Daoy (cell line): Measurements from ENCODE around the gene PTPN5. TPM values are rescaled to one million over a fixed set of nuclear protein-coding genes. Genes with fewer than 3 reads are reported as not detected.

Experiments
- DNase-seq: peaks from one replicate; pipeline ENCODE4 v3.0.0-alpha.2; 2015; ENCODE audit warnings: low read depth
- total RNA-seq: library from RNA; depleted of rRNA; stranded (reverse); fragments of >200 nt; shearing (Covaris generic); gene quantifications from 2 replicates; pipeline ENCODE4 v1.2.3, GENCODE V29; 2014

The PTPN5 gene
- total RNA-seq, 1 experiment from 2014 or later = 0.29 TPM

DNA sequence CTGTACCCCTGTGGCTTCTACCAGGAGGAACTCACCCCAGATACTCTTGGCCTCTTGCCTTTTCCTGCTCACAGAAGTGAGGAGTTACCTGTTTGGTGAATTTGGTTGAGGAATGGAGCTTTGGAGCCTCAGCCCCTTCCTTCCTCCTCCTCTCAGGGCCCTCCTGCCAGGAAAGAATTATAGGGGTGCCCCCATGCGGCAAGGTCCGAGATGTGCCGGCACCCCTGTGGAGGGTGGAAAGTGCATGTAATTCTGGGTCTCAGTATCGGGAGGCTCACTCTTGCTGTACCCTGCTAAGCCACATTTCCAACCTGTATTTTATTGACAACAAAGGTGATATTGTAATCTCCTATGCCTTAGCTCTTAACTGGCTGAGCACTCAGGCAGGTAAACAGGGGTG lies 51.9 kb downstream of the PTPN5 start:
- no peak for DNase-seq

DNA sequence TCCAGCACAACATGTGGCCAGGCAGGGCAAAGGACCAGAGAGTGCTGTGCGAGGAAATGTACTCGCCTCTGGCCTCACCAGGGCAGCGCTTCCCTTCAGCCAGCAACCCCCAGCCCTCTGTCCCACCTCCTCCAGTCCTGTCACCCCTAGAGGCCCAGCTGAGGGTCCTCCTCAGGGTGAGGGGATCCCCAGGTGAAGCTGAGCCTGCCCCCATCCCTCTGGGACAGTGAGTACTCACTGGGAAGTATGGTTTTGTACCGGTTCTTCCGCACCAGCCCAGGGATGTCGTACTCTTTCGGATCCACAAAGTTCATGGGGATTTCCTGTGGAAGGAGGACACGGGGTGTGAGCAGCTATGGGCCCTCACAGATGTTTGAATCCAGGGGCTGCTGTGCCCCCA lies 54.0 kb downstream of the PTPN5 start:
- DNase-seq = no peak

DNA sequence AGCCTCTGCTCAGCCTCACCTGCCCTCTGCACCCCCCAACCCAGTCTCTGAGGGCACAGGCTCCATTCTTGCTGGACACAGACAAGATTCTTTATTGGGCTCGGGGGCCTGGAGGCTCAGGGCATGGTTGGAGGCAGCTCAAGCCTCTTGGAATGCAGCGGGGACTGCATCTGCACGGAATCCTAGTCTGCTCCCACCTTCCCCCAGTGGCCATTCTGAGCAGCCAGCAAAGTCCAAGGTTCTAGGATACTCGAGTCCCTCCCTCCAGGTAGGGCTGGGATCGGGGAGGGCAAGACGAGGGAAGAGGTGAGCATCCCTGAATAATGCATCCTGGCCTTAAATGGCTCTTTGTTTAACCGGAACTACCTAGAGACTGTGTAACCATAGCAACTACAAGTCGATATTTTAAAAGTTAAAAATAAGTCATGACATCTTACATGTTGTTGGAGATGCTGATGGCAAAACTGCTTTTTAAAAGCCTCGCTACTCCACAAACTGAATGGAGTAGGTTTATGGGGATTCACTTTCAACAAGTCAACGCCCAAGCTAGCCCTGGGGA lies 54.9 kb downstream of the PTPN5 start:
- DNase-seq = no peak

DNA sequence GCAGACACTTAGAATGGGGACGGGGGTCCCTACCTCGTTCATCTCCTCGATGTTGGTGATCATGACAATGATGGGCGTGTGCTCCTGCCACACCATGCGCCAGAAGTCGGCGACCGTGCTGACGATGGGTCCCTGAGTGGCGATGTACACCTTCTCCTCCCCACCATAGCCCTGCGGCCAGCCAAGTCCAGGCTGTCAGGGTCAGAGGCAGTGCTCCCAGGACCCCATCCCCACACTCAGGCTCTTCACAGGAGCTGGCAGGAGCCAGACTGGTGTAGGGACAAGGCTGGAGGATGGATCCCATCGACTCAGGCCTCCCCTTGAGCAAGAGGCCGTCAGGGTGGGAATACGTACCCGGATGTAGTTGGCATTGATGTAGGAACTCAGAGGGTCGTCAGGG lies 58.4 kb downstream of the PTPN5 start:
- DNase-seq = no peak

DNA sequence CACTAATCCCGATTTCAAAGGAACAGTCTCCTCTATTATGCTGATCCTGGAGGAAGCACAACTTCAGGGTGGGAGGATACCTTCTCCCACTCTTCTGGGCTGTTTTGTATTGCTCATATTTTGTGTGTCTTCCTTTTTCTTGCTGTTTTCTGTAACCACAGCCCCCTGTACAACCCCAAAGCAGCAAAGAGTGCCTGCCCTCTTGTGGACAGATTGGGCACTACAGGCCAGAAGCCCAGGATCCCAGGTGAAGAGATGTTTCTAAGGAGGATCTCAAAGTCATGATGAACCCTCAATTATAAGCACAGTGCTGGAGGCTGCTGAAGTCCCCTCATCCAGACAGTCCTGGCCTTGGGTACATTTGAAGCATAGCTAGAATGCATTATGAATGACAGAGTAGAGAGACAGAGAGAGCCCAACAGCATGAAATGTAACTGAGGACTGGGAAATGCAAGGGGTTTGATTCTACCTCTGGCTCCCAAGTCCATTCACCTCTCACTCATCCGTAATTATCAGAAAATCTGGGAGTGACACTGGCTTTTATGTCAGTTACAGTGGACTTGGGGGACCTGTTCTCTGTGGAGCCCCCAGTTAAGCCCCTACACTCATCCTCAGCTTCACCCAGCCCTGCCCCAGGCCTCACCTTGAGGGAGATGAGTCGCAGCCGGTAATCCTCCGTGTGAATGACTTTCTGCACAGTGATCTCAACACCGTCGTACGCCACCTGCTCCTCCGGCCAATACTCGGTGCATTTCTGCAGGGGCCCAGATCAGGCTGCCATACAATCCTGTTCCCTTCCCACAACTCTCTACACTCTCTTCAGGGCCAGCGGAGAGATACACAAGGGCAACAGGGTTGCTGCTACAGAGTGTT lies 59.4 kb downstream of the PTPN5 start:
- DNase-seq = peak; percentile 40

DNA sequence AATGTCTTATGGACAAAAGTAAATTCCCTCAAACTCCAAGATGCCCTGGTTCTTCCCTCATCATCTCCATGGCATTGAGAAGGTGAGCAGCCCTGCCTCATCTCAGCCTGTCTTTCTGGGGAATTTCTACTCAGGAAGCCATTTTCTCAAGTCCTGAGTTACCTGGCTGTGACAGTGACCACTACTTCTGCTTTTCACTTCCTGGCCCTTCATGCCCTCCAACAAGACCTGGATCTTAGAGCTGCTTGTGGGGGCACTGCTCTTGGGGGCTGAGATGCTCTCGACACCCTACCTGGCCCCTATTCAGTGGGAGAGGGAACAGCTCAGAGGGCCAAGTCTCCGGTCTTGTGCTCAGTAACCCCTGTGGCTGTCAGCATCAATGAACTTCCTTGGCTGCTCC lies 60.2 kb downstream of the PTPN5 start:
- no peak for DNase-seq

DNA sequence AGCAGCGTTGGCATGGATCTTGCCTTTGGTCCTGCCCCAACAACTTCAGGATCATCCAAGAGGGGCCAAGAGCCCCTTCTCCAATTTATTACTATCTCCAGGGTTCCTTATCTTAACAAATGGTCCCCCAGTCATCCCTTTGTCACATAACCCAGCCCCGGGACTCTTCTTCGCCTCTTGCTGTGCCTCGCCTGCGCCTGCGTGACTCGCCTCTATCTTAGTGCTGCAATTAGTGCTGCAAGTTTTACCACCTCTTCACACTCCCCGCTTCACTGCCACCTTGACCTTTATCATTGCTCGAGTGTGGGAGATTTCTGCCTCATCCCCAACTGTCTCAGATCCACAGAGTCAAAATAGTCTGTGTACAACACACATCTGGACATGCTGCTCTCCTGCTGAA lies 61.6 kb downstream of the PTPN5 start:
- no peak for DNase-seq

DNA sequence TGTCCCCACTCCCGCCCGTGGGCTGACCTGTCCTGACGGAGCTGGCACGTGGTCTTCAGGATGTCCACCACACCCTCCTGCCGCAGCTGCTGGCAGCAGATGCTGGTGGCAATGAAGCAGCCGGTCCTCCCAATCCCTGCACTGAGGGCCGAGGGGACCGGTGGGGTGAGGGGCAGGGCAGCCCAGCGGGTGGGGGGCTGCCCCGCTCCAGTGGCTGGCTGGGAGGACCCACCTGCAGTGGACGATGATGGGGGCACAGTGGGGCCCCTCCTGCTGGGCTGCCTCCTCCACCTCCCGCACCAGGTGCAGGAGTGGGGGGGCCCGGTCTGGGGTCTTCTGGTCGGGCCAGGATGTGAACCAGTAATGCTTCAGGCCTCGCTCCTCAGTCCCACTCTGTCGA lies 62.2 kb downstream of the PTPN5 start:
- no peak for DNase-seq

DNA sequence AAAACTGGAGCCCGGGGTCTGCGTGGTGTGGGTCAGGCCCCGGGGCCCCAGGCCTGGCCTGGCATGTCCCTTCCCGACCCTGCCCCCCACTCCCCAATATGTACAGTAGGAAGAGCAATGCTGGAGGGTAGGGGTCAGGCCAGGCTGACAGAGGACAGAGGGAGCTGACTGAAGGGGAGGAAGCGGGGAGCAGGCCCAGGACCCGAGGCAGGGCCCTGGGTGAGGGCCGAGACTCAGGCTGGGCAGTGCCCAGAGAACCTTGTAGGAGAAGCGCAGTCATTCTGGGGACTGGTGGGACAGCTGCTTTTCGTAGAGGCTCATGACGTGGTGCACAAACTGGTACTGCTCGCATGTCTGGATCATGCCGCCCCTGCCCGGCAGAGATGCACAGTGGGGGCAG lies 62.9 kb downstream of the PTPN5 start:
- no peak for DNase-seq

DNA sequence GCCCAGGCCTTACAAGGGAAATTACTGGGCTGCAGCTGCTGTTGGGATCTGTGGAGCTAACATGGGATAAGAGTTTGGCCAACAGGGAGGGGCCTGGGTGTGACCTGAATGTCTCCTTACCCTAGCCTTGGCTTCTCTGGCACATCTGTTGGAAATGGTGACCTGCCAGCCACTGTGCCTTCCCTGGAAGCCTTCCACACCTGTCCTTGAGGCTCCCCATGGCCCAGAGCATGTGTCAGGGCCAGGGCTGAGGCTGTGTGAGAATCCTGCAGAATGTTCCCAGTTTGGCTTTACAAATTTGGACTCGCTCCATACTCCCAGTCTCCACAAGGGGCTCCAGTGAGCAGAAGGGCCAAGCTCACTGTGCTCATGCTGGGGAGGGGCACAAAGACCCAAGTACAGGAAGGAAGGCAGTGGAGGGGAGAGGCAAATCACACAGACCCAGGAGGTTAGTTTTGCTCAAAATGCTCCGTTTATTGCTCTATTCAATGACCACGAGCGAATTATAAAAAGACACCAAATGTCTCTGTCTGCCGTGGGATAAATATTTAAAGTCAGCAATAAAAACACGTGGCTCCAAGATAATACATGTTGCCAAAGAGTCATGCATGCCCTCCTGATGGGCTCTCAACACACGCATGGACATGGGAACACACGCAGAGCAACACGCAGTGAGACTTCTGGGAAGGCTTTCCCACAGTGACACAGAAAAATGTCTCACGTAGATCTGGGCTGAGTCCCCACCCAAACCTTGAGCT lies 63.9 kb downstream of the PTPN5 start:
- peak; percentile 48 for DNase-seq

DNA sequence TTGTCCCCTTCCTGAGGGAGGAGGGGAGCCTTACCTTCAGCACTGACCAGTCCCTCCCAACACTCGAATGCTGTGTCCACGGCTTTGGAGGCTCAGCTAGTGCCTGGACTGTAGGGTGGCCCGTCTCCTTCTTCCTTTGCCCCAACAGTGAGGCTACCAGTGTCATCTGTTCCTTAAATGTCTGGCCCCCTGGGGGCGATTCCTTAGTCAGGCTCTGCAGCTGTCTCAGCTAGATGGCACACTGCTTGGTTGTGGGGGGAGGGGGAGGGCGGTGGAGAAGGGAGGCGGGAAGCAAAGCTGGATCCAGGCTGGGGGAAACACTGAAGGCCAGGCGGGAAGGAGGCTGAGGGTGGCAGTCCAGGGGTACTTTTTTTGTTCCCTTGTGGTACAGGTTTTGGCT lies 65.6 kb downstream of the PTPN5 start, which contains the start of gene IGSF22:
Gene IGSF22, minus strand, starts transcription at position 149 of the 400 bp plus-strand sequence. CDS start 1,952 bp downstream, outside the sequence.
- no peak for DNase-seq

DNA sequence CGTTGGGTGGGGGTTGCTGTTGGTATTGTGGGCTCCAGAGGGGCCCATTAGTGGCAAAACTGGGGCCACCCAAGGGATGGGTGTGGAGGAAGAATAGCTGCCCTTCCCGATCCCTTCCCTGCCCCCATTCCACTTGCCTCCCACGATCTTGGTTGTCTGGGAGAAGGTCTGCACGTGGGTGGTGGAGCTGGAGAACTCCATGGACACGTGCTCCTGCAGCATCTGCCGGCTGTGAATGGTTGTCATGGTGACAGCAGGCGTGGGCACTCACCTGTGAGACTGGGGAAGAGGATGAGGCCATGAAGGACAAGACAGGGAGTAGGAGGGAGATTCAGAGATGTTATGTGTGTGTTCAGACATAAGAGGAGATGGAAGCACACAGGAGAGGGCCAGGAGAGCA lies 67.6 kb downstream of the PTPN5 start:
- DNase-seq = no peak

DNA sequence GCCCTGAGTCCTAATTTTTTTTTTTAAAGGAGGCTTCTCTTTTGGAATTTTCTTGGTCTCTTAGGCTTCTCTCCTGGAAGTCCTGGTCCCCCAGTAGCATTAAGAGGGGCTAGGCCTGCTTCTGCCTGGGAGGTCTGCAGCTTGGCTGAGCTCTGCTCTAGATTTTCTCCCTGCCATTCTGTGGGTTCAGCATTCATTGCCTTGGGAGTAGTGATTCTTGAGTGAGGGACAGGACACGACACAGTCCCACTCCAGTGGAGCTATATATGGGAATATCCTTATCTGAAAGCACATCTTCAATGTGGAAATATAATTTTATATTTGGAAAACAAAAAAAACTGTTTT lies 69.3 kb downstream of the PTPN5 start:
- DNase-seq = no peak

DNA sequence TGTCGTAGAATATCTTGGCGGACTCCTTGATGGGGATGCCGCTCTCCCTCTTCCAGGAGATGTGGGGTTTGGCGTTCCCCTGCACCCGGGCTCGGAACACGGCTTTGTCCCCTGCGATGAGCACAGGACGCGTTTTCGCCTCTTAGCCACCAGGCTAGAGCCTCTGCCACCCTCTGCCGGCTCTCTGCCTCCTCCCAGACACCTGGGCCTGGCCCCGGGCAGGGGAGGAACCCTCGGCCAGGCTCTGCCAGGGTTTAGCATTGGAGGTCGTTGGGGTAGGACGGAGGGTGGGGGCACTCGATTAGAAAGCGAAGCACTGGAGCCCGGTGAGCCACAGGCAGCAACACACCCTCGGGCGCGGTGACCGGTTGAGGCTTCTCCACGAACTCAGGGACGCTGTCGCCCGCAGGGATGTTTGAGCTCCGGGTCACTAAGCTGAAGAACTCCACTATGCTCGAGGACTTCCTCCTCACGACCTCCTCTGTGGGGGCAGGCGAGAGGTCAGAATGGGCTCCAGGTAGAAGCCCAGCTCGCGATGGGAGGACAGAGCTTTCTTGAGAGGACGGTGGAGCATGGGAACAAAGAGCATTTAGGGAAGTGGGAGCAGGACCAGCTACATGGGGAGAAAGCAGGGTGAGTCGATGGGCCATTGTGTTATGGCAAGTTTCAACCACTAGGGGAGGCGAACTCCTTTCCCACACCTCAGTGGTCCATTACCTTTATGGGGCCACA lies 69.9 kb downstream of the PTPN5 start:
- peak; percentile 66 for DNase-seq

DNA sequence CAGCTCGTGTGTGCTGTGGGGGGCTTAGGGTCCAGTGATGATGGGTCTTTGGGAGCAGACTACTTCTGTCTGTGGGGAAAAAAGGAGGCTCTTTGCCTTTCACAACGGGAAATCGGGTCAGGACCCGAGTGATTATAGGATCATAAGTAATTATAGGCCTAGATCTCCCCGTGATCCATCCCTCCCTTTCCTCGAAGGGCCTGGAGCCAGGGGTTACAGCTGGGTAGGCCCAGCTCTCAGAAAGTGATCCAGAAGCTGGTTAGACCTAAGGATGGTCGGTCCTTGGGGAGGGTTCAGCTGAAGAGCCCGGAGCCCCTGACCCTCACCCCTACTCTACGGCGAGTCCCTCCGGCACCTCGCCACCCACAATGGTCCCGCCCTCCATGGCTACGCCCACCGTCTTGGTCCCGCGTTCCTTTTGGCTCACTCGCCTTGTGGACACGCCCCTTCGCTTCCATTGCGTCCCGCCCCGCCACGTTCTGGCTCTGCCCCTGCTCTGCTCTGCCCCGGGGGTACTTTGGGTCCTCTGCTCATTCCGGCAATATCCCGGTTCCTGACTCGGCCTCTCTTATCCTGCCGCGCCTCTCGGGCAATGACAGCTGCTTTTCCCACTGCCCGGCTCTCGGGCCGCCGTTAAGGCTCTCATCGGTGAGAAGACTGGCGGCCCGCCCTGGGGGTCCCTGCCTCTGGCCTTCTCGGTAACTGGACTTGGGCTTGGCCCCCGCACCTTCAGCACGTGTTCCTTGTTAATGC lies 70.6 kb downstream of the PTPN5 start:
- peak; percentile 91 for DNase-seq

DNA sequence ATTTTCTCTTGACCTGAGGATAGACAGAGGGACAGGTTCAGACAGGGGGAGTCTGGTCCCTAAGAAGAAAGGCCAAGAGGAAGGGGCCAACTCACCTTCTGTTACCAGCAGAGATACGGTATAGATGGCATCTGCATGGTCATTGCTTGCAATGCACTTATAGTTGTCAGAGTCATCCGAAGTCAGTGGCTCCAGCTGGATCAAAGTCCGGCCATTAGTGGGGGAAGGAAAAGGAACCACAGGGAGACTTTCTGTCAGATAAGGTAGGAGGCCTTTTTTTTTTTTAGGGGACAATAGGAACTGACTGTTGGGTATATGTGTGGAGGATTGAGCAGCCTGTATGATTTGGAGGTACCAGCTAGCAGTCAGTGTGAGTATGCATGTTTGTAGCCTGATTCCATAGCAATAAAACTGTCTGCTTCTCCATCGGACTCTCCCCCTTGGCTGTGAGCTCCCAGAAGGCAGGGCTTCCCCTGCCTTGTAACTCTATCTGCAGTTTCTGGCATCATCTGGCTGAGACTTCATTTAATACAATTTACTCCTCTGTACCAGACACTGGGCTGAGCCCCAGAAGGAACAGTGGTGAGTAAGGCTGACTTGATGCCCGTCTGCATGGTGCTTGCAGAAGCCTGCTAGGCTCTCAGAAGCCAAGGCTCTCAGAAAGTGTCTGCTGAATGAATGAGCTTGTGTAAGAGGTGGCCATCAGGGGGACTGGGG lies 71.3 kb downstream of the PTPN5 start:
- no peak for DNase-seq

DNA sequence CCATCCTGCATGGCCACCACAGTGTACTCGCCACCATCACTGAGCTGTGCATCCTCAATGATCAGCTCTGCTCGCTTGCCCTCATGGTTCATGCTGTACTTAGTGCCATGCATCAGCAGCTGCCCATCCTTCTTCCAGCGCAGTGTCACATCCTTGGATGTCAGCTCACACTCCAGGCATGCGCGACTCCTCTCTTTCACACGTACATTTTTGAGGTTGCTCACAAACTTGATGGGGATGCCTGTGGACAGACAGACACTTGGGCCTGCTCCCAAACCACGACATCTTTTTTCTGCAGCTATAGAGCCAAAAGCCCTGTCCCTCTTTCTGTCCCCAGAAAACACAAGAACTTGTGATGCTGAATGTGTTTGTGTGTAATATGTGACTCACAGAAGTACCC lies 76.1 kb downstream of the PTPN5 start:
- no peak for DNase-seq

DNA sequence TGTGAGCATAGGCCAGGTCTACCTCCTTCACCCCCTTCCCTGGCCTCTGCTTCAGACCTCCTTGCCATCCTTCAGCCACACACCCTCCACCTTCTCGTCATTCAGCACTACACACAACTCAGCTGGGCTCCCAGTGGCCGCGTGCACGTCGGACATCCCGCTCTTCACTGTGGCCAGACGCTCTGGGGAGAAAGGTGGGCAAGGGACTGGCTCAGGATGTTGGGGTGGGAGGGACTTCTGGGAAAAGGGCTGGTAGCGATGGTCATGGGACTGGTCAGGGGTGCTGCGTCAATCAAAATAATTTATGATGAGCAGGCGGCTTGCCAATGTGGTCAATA lies 77.2 kb downstream of the PTPN5 start:
- DNase-seq = no peak

DNA sequence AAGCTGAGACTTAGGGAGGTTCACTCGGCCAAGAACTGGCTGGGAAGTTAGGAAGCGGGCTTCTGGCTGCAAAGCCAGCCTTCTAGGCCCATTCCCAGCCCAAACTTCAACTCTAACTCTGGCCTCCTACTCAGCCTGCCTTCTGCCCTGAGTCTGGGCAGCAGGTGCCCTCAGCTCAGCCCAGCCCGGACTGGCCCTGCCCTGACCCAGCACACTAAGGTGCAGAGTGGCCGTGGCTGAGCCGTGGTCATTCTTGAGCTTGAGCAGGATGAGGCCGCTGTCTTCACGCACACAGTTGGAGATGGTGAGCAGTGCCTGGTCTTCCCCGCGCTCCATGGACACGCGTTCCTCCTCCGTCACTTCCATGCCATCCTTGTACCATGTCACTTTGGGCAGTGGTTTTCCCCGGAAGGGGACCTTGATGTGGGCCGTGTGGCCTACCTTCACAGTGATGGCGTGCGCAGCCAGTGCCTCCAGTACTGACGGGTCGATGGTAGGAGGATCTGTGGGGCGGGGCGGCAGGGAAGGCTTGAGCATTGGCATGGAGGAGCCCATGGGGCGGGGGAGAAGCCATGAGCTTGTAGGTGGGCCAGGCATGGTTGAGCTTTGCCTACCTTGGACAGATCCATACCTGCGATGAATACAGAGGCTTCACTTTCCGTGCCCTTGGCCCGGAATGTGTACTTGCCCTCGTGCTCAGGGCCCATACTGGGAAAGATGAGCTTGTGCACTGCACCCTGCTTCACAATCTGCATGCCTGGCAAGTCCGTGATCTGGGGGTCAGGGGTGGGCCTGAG lies 77.8 kb downstream of the PTPN5 start:
- no peak for DNase-seq

DNA sequence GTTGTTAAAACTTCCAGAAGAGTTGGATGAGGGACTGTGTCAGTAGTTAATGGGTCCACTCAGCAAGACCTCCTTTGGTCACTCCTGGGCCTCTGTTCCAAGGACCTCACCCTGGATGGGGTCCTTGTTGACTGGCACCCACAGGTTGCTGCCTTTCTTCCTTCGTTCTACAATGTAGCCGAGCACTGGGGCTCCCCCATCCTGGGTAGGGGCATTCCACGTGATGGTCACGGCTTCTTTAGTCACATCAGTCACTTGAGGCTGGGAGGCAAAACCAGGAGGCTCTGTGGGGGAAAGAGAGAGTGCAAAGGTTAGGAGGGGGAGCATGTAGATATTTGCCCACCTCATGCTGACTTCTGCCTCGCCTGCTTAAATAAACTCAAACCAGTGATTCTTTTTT lies 81.1 kb downstream of the PTPN5 start:
- no peak for DNase-seq
